GM18951 (cell line): Measurements from ENCODE around the gene ABHD6.
"Not testable (repeated sequence)": the region's sequence is repeated elsewhere in the genome, so short reads cannot be mapped to it uniquely, and the experiment has no call there.

Source experiments
- POLR2A ChIP-seq: IDR thresholded peaks from 4 replicates; pipeline ENCODE4 v1.6.1; 2011; ENCODE audit warnings: mild to moderate bottlenecking; ENCODE audit not compliant: insufficient read length, insufficient read depth; ENCODE audit errors: extremely low read depth
- in situ Hi-C: fragments of 300-500 bp; cut with MboI; formaldehyde crosslinking; loops from one replicate; pipeline ENCODE4 v1.12.0; 2022; ENCODE audit warnings: low sequenced_read_pairs, mixed read lengths, inconsistent platforms; ENCODE audit not compliant: unreplicated experiment

ABHD6 gene

GRCh38 chr3:58215317-58216025 is 22.1 kb upstream of the ABHD6 start:
- no peak for TF ChIP-seq POLR2A

GRCh38 chr3:58216496-58217195 is 20.9 kb upstream of the ABHD6 start:
- TF ChIP-seq POLR2A: no peak
- in situ Hi-C loops: no loop called here

More at GRCh38 chr3:58215317-58216025, 22.1 kb upstream of the ABHD6 start:
- in situ Hi-C loops: no loop called here

- no peak for TF ChIP-seq POLR2A
- in situ Hi-C loops: no loop called here
These were observed 20.3 kb upstream of the ABHD6 start for GRCh38 chr3:58217209-58217811.

GRCh38 chr3:58218904-58219303 is 18.7 kb upstream of the ABHD6 start:
- in situ Hi-C loops: no loop called here
- no peak for TF ChIP-seq POLR2A

GRCh38 chr3:58222161-58222724 is 15.3 kb upstream of the ABHD6 start:
- TF ChIP-seq POLR2A: no peak
- in situ Hi-C loops: no loop called here

DNA sequence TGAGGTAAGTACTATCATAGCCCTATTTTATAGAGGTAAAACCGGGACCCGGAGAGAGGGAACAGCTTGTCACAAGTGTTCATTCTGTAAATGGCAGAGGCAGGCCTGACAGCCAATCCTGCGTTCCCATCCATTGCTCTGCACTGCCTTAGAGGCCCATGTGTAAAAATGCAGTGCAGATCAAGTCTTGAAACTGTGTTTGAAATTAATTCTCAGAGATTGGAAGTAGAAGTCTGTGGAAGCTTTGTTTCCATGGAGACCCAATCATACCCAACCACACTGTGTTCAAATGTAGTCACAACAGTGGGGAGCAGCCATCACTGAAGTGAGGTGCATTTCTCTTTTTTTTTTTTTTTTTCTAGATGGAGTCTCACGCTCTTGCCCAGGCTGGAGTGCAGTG is 13.7 kb upstream of the ABHD6 start:
- in situ Hi-C loops: no loop called here
- TF ChIP-seq POLR2A: no peak

GRCh38 chr3:58227933-58228332 is 9.7 kb upstream of the ABHD6 start:
- in situ Hi-C loops: not testable (repeated sequence)

- in situ Hi-C loops: no loop called here
- TF ChIP-seq POLR2A: no peak
These were observed 6.6 kb upstream of the ABHD6 start for GRCh38 chr3:58230876-58231552.

GRCh38 chr3:58231666-58232065 is 5.9 kb upstream of the ABHD6 start:
- no peak for TF ChIP-seq POLR2A
- in situ Hi-C loops: no loop called here

DNA sequence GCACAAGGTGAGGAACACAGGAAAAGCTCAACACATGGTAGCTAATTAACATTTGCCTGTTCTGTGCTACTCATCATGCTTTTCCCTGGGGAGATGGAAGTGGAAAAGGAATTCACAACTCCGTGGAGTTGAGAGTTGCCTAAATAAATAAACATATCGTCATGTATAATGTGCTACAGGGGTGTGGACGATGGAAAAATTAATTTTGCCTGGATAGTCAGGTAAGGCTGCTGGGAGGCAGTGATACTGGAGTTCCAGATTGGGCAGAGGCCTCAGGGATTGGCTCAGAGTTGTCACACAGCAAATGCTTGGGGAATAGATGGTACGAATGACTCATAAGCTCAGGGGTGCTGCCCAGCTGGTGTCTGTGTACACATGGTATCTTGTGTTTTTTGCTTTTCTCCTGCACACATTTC is 3.1 kb upstream of the ABHD6 start:
- TF ChIP-seq POLR2A: no peak
- in situ Hi-C loops: no loop called here

GRCh38 chr3:58235970-58236369 is 1.6 kb upstream of the ABHD6 start:
- in situ Hi-C loops: no loop called here
- TF ChIP-seq POLR2A: no peak

- in situ Hi-C loops: no loop called here
- no peak for TF ChIP-seq POLR2A
These were observed 910 bp upstream of the ABHD6 start for GRCh38 chr3:58236527-58237237.

DNA sequence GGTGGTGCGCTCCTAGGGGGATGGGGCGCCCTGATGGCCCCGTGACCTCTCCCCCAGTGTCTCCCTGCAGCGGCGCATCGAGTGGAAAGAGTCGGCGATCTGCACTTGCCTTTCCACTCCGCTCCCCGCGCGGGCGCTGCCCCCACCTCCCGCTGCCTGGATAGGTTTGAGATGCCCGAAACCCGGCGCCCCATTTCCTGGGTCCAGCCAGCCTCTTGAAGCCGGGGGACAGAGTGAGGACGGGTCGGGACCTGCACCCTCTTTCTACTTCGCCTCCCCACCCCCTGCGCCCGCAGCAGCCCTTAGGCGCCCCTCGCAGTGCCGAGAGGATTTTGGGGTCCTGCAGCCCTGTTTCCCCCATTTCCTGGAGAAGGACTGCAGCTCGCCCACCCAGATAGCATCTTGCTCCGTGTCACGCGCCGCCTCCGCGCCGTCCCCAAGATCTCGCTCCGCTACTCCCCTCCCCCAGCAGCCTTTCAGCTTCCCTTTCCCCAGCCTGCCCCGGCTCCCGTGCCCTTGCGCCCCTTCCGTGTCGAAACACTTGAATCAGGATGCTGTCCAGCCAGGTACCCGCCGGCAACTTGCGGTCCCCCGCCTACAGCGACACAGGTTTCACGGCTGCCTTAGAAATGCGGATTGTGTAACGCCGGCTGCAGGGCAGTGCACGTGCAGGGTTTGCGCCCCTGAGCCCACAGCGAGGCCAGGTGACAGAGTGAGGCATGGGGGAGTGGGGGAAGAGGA is 519 bp downstream of the ABHD6 start:
- peak; percentile 4 for TF ChIP-seq POLR2A
- in situ Hi-C loops: no loop called here
